Stomach (tissue), 4 donors: Measurements from ENCODE around the gene BMP7.

Experiments used
- POLR2A ChIP-seq, 4 donors: fragments of 450-650 bp; IDR thresholded peaks; one replicate each; pipeline ENCODE4 v1.6.1; 2016; ENCODE audit warnings: antibody characterized with exemption in 4 of 4, control low read depth in 2 of 4, mild to moderate bottlenecking in 1 of 4, moderate library complexity in 1 of 4
- TF ChIP-seq, protein P1 (sequence below), 7 experiments: fragments of 450-650 bp in 4 of 7; fragments of 200-600 bp in 3 of 7; sonication (generic) in 3 of 7; IDR thresholded peaks; one replicate each; pipeline ENCODE4 v1.5.1; 2016 to 2019; ENCODE audit warnings: antibody characterized with exemption in 7 of 7, control low read depth in 2 of 7, mild to moderate bottlenecking in 1 of 7

DNA sequence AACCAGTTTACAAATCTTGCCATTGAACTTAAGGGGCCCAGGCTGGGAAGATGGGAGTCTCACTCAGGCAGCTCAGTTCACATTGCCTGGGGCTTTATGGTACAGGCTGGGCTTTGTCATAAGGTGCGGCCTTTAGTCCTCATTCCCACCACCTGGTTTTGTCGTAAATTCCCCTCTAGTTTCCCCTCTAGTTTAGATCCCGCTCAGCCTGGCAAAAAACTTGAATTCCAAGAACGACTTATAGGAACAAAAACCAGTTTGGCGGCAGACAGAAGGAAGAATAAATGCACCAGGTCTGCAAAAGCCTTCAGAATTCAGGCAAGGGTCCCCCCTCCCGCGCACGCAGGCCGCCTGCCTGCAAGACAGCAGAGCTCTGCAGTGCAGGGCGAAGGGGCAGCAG is 4.1 kb downstream of the BMP7 start:
- no peak for TF ChIP-seq POLR2A (IDR thresholded peaks at IDR 0.05)
- TF ChIP-seq, protein P1, sequence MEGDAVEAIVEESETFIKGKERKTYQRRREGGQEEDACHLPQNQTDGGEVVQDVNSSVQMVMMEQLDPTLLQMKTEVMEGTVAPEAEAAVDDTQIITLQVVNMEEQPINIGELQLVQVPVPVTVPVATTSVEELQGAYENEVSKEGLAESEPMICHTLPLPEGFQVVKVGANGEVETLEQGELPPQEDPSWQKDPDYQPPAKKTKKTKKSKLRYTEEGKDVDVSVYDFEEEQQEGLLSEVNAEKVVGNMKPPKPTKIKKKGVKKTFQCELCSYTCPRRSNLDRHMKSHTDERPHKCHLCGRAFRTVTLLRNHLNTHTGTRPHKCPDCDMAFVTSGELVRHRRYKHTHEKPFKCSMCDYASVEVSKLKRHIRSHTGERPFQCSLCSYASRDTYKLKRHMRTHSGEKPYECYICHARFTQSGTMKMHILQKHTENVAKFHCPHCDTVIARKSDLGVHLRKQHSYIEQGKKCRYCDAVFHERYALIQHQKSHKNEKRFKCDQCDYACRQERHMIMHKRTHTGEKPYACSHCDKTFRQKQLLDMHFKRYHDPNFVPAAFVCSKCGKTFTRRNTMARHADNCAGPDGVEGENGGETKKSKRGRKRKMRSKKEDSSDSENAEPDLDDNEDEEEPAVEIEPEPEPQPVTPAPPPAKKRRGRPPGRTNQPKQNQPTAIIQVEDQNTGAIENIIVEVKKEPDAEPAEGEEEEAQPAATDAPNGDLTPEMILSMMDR (IDR thresholded peaks at IDR 0.05), result no peak
